NCI-H748 treated with DMSO at 0.1 percent for 48 hours (cell line): ENCODE results near the gene VGLL3.
"Not testable (repeated sequence)": the region's sequence is repeated elsewhere in the genome, so short reads cannot be mapped to it uniquely, and the experiment has no call there.

Experiments
- DNase-seq: peaks from one replicate; lab custom pipeline; 2025; lab: John Stamatoyannopoulos, UW

The VGLL3 gene, protein sequence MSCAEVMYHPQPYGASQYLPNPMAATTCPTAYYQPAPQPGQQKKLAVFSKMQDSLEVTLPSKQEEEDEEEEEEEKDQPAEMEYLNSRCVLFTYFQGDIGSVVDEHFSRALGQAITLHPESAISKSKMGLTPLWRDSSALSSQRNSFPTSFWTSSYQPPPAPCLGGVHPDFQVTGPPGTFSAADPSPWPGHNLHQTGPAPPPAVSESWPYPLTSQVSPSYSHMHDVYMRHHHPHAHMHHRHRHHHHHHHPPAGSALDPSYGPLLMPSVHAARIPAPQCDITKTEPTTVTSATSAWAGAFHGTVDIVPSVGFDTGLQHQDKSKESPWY

DNA sequence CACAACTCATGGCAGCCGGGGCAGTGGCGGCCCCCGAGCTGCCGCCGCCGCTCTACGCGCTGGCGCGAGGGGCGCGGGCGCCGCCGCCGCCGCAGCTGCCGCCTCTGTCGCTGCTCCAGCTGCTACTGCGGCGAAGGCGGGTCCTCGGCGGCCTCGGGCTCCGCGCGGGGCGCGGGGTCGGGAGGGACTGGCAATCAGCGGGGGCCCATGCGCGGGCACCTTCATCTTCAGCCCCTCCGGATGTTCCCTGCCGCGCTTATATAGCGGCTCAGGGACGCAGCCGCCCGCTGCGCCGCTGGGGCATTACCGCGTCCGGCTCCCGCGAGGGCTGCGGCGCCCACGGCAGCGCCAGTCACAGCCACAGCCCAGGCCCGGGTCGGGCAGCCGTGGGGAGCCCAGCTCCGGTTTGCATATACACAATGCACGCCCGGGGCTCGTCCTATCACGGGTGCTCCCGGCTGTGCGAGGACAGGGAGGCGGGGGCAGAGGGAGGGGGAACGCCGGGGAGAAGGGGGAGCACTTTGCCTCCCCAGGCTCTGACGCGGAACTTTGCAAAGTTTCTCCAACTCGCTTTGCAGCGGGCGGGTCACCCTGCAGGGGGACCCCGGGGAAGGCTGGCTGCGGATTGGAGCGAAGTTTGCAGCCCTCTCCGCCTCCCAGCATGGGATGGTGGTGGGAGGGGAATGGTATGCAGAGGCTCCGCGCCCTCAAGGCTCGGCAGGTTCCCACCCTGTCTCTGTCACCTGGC lies at the start of gene VGLL3:
TSS of gene VGLL3 (minus strand) at position 416 of the 748 bp plus-strand sequence. CDS start at position 10, 406 bp downstream.
- DNase-seq: no peak

DNA sequence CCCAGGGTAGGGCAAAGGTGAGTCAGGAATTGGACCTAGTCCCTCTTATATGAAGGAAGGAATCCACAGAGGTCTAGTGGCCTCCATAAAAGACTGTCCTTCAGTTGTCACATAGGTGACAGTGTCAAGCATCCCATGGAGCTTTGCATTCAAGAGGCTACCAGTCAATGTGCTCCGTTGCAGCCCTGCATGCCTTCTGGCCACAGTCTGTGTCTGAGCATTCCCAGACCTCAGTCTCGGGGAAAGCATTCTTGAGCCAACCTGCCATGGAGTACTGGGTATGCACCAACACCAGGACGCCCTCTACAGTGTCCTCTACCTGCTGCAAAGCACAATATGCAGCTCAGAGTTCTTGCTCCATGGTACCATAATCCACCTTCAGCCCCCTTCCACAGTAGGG lies 46.7 kb upstream of the VGLL3 start:
- DNase-seq: no peak

DNA sequence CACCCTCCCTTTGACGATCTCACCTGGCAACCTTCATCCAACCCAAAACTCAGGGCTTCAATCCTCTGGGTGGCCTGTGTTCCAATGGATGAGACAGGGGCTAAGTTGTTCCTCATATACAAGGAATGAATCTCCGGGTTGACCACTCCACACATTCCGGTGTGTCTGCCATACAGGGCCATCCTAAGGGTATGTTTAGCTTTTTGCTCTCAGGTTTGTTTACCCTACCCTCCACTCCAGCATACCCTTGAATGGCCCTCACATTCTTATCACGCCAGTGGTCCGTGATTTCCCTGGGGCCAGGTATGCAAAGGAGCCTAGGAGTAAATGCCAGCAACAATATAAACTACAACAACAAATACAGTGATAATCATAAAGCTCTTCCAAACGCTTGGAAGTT lies 45.7 kb upstream of the VGLL3 start:
- no peak for DNase-seq

DNA sequence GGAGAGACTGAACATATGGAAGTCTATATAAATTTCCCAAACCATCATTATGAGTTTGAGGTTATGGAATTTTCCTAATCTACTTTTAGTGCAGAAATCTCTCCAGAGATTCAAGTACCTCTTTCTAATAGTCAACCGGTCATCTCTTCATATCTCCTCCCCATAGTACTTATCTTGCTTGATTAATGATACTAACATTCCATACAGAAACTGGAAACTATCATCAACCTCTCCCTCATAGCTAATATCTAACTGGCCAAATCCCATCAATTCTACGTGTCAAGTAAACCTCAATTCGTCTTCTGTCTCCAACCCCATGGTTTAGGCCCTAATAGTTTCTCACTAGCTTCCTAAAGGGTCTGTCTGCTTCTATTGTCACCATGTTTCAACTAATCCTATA lies 44.4 kb upstream of the VGLL3 start:
- DNase-seq: no peak

GRCh38 chr3:87033205-87033604 lies 42.3 kb upstream of the VGLL3 start:
- no peak for DNase-seq

GRCh38 chr3:87025661-87026645 lies 35.0 kb upstream of the VGLL3 start:
- DNase-seq: no peak

DNA sequence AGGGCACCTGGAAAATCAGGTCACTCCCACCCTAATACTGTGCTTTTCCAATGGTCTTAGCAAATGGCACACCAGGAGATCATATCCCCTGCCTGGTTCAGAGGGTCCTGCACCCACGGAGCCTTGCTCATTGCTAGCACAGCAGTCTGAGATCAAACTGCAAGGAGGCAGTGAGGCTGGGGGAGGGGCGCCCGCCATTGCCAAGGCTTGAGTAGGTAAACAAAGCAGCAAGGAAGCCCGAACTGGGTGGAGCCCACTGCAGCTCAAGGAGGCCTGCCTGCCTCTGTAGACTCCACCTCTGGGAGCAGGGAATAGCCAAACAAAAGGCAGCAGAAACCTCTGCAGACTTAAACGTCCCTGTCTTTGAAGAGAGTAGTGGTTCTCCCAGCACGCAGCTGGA lies 26.4 kb upstream of the VGLL3 start:
- not testable (repeated sequence) for DNase-seq

DNA sequence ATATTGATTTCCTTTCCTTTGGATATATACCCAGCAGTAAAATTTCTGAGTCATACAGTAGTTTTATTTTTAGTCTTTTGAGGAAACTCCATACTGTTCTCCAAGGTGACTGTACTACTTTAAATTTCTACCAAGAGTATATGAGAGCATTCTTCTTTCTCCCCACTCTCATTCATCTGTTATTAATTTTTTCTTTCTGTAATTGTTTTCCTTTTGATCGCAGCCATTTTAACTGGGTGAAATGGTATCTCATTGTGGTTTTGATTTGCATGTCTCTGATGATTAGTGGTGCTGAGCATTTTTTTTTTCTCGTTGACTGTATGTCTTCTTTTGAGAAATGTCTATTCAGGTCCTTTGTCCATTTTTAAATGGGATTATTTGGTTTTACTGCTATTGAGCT lies 18.3 kb upstream of the VGLL3 start:
- DNase-seq: no peak

DNA sequence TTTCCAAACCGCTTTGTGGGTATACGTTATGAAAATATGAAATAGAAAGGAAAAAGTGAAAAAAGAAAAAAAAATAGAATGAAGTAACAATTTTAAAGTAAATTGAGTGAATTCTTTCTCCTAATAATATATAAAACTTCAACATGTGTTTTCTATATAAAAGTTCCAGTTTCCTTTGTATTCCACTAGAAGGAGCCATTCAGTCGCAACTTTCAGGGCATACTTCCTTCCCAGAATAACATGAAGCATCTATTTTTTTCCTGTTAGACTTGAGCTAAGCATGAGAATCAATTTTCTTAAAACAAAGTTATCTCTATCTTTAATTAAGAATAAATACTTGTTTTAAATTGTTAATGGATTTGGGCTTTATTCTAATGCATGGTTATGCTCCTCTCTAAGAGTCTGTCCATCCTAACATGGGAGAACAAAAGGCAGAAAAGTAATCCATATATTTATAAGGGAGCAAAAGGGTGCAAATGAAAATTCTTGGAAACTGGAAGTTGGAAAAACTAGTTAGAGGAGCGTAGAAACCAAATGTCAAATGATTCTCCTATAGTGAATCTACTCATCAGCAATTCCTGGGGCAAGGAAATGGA lies 16.0 kb upstream of the VGLL3 start:
- DNase-seq: no peak

DNA sequence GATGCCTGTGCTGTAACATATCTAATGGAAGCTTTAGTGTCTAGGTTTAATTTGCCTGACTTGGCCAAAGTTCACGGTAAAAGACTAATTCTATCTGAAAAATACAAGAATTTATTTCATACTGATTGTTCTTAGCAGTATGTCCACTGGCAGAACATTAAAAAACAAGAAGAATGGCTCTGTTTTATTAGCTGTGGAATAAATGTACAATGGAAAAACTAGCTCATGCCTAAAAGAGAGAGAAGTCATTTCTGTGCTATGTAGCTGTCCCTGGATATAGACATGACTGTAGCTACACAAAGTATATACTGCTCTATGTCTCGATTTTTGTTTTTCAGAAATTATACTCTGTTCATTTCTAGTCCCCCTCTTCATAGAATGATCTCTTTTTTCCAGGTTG lies 13.9 kb upstream of the VGLL3 start:
- DNase-seq: no peak

GRCh38 chr3:87002346-87002745 lies 11.4 kb upstream of the VGLL3 start:
- no peak for DNase-seq

GRCh38 chr3:87001473-87002098 lies 10.6 kb upstream of the VGLL3 start:
- DNase-seq: no peak

DNA sequence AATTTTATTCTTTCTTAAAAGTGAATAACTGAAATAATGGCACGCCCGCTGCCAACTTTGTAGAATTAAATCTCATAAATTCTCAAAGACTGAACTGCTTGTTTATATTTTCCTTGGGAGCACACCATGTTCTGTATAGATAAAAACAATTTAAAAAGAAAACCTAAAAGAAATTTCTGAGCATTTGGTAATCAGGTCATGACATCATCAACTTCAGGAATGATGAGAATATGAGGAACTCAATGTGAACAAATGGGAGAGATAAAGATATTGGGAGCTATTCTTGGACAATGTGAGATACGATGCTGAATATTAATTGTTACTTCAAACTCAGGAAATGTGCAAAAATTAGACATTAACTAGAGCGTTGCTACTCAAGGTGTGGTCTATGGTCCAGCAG lies 10.0 kb upstream of the VGLL3 start:
- DNase-seq: no peak

DNA sequence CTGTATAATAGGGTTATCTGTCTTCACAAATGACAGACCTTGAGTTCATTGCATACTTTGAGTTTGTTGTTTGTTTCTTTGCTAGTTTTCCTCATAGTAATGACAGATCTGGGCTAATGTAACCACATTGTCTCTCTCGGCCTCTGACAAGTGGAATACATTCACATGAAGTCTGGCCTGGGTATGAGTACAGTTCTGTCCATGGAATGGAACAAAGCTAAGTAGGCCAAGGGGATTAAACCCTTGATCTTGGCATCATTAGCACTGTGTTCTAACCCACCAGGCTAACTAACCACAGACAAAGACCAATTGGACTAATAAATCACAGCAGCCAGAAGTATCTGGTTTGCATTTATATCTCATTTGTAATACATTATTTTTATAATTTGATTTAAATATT lies 7.6 kb upstream of the VGLL3 start:
- DNase-seq: no peak

DNA sequence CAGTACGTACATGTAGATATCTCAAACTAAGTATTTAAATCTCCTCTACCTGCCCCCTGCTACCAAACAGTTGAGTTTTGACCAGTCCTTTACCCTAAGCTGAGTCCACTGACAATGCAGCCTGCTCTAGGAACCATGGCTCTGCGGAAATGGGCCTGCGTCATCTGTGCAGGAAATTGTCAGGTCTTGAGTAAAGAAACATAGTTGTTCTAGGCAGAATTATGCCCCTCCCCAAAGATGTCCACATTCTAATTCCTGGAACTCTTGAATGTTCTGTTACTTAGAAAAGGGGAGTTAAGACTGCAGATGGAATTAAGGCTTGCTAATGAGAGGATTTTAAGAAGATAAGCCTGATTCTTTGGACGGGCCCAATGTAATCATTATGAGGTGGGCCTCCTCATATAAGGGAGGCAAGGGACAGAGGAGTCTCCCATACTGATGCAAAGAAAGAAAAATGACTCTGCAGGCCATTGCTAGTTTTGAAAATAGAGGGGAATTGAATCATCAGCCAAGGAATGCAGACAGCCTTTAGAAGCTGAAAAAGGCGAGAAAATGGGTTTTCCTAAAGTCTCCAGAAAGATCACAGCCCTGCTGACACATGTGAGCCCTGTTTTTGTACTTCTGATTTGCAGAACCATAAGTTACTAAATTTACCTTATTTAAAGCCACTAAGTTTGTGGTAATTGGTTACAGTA lies 5.5 kb upstream of the VGLL3 start:
- no peak for DNase-seq

DNA sequence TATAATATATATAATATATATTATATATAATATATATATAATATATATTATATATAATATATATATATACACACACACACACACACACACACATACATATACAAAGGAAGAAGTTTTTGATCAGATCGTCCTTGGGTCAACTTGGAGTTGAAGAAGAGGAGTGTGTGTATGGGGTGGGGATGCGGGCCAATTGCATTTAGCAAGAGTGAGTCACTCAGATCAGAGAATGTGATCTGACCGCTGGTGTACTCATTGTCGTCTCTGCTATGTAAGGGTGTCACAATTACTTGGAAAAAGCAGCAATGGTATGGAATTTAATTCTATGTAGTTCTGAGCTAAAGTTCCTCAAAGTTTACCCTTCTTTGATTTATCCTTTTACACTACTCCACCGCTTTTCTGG lies 4.6 kb upstream of the VGLL3 start:
- DNase-seq: no peak

DNA sequence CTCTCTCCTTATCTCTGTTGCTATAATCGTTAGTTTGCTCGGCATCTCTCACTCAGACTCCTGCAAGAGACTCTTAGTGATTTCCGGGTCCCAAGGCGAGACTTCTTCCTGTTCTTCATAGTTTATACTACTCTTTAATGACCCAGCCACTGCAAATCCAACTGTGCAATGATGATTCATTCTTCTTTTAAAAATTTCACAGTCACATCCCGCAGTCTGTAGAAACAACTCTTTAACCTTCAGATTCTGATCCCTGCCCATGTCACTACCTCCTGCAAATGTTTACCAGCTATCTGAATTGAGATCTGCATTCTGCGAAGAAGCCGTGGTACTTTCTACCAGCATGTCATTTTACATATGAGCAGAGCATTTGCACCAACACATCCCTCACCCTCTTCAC lies 2.8 kb upstream of the VGLL3 start:
- no peak for DNase-seq

- DNase-seq: no peak
Observed at GRCh38 chr3:86991840-86992435, 989 bp upstream of the VGLL3 start.

GRCh38 chr3:86991482-86991815 lies 500 bp upstream of the VGLL3 start:
- no peak for DNase-seq

- DNase-seq: no peak
Observed at GRCh38 chr3:86990012-86990733, 776 bp downstream of the VGLL3 start.
